ENCODE data around the gene FAM210B.
"Not testable (repeated sequence)": the region's sequence is repeated elsewhere in the genome, so short reads cannot be mapped to it uniquely, and the experiment has no call there.

FAM210B gene

DNA sequence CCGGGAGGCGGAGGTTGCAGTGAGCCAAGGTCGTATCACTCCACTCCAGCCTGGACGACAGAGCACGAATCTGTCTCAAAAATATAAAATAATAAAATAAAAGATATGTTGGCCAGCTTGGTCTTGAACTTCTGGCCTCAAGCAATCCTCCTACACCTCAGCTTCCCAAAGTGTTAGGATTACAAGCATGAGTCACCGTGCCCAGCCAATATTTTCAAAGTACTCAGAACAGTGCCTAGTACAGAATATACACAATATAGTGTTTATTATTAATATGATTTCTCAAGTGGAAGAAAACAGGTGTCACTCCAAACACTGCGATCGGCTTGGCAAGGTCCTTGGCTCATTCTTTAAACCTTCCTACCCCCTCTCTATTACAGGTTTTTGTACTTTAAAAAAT lies 3.1 kb downstream of the FAM210B start:
- DNase-seq: no peak

DNA sequence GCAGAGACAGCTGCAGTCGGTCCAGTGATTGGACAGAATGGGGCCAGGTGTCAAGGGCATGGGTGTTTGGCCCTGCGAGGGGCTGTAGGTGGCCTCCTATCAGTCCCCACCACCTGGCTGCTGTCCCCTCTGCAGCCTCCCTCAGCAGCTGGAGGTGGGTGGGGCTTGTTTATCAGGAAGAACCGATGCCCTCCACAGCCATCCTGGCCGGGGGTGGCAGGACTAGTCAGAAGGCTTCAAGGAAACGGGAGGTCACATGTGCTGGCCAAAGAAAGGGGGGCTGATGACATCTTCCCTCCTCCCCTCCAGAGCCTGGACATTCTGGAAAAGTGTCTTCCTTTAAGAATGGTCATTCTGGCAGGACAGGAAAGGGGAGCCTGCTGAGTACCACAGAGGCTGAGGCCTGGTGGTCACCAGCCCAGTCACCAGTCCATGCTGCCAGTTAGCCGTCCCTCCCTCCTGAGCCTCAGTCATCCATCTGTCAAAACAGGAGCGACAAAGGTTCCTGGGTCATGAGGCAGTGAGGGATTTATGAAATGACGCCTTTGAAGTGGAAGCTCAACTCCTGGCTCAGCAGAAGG lies 4.1 kb downstream of the FAM210B start:
- DNase-seq: peak; percentile 12

DNA sequence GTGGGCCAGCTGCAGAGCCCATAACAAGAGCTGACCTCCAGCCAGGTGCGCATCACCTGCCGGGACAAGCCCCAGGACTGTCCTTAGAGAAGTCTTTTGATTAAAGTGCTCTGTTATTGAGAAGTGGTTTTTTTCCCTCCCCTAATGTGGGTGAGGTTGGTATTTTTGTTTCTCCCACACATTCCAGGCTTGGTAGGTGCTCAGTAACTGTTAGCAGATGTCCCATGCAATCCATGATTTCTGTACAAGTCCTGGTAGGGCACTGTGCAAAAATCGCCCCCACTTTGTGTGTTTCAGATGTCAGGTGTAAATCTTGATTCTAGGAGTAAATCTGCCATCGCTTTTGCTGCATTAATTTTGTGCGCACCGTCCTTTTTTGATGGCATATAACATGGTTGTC lies 4.7 kb downstream of the FAM210B start:
- DNase-seq: no peak

DNA sequence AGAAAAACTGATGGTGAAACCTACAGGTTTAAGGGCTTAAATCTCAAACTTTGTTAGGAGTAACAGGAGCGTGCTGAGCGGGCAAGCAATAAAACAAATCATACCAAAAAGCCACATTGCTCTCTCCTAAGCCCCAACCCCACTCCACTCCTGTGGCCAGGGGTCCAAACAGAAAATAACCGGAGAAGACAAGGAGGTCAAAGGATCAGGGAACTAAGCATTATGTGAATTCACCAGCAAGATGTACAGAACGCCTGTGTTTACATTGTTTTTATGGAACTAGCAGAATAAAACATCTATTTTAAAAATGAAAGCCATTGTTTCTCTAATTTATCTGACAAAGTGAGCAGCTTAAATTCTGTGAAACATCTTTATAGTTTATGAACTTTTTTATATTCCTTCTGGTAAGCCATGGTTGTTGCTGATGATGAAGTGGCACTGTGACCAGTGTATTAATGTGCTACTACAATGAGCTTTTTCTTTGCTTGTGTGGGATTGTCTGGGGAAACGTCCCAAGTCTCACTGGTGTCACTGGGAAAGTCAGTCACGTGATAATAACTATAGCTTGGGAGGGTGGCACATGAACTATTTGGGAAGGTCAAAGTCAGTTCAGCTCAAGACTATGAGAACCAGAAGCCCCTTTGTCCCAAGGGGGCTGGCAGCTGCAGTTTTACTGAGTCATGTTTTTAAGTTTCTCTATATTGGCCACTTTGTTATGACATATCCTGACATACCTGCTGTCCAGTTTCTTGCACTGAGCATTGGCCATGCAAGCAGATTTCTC lies 9.8 kb downstream of the FAM210B start:
- no peak for DNase-seq

DNA sequence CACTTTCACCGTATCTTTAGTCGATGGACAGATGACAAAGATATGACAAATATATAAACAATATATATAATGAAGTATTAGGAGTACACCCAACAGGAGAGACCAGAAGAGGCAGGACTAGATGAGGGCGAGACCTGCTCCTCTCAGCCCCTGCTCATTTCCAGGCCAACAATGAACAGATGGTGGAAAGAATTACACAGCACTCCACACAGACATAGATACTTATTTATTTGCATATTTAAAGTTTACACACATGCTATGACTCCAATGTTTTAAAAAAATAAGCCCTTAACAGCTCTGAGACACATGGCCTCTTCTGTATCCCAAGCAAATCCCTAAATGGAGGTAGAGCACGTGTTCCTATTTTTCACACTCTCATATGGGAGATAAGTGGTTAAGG lies 10.4 kb downstream of the FAM210B start:
- no peak for DNase-seq

DNA sequence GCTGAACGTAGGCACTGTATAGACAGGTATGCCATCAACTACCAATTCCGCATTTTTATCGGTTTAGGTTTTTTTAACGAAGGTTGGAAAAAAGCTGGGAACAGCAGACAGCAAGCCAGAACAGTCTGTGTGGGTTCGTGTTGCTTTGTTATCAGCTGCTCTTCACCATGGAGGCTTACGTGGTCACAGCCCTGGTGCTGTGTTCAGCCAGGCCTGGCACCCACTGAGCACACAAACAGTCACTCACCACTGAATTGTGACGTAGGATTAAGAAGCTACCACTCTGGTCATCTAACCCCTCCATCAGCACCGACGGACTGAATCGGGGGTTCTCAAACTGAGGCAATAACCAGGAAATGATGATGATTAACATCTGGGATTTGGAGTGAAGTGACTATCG lies 13.2 kb downstream of the FAM210B start:
- DNase-seq: no peak

DNA sequence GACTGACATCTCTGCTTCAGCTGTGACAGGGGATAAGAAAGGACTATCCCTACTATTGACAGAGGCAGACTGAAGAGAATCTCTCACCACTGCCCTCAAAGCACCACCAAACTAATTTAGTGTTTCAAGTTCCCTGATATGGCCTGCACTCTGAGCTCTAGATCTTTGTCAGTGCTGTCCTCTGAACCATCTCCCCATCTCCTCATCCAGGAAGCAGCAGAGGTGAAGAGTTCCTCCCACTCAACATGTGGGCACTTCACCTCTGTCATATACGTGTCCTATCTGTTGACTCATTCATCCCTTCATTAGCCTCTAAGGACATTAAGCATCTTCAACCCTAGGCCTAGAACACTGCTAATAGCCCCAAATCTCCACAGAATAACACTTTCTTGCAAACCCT lies 14.1 kb downstream of the FAM210B start:
- no peak for DNase-seq

DNA sequence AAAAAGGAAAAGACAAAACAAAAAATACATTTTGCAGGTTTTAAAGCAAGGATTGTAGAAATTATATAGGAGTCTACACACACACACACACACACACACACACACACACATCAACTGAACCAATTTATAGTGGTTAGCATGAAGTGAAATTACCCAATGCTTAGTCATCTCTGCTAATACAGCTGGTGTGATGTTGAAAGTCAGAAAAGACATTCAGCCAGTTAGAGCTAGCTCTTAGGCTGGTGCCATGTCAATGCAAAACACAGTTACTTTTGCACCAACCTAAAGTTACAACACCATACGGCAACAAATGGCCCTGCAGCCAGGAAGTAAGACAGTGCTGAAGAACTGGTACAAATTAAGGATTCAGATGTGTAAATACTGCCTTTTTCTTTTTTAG lies 15.2 kb downstream of the FAM210B start:
- DNase-seq: peak; percentile 58

DNA sequence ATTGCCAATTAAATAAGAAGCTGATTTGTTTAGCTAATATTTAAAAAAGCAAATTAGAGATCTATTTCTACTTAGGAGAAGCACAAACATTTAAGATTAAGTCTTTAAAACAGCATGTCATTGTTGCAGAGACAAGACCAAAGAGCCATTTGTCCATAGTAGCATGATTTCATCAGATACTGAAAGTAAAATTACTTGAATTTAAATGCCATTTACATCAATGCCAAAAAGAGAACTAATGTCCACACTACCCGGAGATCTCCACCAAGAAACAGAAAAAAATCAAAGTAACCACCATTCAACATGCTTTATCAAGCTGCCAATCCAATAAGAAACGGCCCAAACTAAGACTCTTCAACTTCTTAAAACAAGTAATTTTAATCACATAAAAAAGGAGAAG lies 17.6 kb downstream of the FAM210B start:
- no peak for DNase-seq

DNA sequence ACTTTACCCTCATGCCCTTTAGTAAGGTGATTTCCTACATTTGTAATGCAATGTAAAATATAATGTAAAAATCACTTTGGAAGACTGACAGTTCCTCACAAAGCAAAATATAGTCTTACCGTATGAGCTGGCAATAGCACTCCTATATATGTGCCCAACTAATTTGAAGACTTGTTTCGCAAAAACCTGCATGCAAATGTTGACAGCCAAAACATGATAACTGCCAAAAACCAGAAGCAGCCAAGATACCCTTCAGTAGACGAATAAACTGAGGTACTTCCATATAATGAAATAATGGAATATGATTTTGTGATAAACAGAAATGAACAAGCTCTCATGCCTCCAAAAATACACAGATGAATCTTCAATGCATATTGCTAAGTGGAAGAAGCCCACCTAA lies 19.6 kb downstream of the FAM210B start:
- no peak for DNase-seq

DNA sequence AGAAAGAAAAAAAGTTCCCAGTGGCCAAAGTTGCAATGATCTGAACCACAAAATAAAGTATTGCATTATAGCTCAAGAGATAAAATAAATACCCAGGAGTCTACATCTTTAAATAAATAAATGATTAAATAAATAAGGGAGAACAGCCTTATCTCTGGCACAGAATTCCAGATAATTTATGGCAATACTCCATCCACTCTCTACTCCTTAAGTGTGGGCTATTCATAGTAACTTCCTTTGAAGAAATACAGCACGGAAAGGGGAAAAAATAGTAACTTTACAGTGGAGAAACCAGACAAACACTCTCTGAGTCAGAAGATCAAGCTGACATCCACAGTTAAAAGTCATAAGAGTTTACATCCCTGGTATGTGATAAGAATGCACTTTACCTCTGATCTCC lies 21.6 kb downstream of the FAM210B start:
- DNase-seq: no peak

DNA sequence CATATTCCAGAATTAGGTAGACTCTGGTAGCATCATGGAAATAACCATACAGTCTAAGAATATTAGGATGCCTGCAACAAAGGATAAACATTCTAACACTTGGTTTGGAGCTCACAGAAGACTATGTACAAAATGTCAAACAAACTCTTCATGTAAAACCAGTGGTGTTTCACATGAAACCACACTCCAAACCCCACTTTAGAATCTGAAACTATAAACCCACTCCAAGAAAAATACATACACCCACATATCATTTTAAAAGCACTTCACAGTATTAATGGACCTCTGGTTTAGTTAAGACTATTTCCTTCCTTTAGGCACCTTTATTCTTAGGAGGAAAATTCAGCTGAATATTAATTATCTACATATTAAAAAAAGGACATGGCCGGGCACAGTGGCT lies 22.7 kb downstream of the FAM210B start:
- no peak for DNase-seq

DNA sequence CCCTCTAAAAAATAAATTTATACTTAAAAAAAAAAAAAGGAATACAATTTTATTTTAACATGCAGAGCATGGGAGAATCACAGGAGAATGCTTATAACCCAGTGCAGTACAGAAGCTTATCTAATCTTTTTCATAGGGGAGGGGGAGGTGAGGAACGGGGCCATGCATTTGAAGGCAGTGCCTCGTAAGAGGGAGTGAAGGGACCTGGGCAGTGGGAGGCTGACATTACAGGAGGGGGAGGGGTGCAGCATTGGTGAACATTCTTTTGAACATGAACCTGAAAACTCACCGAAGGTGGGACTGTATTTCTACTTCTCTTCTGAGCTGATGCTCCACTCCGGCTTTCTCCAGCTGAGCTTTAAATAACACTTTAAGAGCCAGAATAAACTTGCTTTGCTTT lies 23.9 kb downstream of the FAM210B start:
- no peak for DNase-seq

DNA sequence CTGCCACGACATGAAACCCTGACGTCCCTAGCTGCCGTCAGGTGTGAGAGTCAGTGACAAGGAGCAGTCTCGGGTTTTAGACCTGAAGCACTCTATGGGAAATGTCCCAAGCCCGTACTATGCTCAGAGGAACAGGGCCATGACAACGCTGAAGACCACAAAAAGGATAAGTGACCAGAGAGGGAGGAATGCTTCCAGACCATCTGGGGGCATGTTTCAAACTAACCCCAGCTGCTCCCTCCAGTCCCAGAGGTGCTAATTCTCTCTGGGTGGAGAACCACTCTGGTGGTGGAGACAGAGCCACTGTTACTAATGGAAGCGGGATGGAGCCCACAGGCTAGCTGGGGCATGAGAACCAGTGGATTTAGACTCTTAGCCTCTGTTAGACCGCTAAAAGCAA lies 24.6 kb downstream of the FAM210B start:
- DNase-seq: no peak

DNA sequence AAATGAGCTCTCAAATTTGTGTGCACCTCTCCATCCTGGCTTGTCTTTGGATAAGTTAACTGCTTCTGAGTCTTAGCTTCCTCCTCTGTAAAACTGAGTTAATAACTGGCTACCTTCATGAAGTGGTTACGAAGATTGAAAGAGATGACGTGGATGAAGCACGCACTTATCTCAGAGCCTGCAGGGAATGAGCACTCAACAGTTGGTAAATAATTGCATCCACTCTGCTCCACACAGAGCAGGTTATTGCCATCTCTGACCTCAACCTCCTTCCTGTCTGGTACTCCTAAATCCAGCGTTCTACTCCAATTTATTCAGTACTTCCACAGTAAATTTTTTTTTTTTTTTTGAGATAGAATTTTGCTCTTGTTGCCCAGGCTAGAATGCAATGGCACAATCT lies 26.4 kb downstream of the FAM210B start:
- no peak for DNase-seq

DNA sequence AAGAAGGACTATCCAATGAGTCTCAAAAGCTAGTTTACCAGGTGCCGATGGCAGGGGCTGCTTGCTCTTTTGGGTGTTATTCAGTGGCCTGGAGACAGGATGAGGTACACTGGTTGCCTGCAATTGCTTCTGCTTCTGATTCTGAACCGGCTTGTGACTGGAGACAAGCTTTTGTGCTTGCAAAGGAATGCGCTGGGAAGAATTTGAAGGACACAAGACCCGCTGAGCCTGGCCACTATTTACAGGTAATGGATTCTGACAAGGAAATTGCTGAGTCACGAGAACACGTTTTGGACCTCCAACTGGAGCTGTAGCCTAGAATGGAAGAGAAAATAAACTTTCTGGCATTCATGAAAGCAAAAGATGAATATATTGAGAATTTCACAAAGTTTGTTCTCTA lies 27.4 kb downstream of the FAM210B start:
- no peak for DNase-seq

DNA sequence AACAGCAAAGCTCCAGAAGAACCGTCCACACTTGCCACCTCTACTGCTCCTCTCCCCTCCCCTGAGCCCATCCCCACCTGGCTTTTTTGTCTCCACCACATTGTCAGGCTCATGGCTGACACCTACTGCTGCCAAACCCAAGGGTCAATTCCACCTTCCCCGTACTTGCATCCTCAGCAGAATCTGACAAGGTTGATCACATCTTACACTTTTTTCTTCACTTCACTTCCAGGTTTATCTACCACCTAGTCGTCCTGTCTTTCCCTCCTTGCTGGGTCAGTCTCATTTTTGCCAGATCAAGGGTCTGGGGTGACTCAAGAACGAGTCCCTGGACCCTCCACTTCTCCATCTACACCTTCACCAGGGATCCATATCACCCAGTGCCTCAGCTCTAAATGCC lies 30.1 kb downstream of the FAM210B start:
- no peak for DNase-seq

DNA sequence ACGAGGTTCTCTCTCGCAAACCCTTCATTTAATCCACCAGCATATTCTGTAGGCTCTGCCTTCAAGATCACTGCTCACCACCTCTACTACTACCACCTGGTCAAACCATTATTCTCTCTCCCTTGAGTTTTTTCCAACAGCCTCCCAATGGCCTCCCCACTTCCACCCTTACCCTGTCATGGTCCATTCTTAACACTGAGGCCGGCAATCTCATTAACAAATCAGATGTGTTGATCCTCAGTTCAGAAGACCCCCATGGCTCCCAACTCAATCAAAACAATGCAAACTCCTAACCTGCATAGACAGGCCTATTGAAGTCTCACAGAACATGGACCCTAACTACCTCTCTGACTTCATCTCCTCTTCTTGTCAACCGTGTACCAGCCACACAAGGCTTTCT lies 31.0 kb downstream of the FAM210B start:
- no peak for DNase-seq

DNA sequence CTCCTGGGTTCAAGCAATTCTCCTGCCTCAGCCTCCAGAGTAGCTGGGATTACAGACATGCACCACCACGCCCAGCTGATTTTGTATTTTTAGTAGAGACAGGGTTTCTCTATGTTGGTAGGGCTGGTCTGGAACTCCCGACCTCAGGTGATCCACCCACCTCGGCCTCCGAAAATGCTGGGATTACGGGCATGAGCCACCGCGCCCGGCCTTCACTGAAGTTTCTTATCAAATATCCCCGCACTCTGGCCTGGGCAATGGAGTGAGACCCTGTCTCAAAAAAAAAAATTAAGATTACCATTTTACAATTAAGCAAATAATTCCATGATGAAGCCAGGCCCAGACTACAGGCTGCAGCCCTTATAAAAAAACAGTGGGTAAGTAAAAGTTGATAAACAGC lies 31.6 kb downstream of the FAM210B start:
- DNase-seq: not testable (repeated sequence)

DNA sequence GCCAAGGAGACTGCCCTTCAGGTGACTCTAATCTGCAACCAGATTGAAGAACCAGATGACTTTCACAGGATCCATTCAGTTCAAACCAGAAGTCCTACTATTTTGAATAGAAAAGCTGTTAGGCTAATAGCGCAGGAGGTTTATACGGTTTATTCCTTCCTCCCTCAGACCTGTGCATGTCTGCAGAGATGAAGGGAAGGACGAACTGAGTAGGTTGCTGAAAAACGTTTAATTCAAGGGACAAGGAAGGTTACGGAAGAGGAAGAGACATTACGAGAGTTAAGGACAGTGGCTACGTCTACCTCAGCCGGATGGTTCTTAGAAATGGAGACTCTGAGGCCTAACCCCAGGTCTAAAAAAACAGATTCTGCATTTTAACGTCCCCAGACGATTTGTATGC lies 32.3 kb downstream of the FAM210B start:
- DNase-seq: no peak

DNA sequence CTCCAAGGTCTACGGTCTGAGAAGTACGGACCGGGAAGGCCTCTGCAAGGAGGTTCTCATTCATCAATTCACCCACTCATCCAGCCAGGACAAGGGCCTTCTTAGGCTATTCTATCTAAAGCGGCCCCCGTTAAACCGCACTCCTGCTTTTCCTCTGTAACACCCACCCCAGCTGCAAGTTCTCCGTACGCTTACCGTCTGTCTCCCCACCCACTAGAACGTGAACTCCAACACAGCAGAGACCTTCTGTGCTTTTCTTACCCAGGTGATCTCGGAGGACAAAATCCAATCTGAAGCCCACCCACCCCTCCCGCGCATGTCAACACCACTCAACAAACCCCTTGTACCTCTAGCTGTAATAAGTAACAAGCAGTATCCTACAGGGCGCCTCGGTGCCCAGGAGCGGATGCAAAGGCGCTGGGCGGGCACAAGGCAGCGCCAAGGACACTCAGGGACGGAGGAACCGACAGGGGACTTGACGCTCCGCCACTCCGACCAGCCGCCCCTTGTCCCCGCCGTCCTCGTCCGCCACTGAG lies 32.9 kb downstream of the FAM210B start:
- DNase-seq: peak; percentile 57

DNA sequence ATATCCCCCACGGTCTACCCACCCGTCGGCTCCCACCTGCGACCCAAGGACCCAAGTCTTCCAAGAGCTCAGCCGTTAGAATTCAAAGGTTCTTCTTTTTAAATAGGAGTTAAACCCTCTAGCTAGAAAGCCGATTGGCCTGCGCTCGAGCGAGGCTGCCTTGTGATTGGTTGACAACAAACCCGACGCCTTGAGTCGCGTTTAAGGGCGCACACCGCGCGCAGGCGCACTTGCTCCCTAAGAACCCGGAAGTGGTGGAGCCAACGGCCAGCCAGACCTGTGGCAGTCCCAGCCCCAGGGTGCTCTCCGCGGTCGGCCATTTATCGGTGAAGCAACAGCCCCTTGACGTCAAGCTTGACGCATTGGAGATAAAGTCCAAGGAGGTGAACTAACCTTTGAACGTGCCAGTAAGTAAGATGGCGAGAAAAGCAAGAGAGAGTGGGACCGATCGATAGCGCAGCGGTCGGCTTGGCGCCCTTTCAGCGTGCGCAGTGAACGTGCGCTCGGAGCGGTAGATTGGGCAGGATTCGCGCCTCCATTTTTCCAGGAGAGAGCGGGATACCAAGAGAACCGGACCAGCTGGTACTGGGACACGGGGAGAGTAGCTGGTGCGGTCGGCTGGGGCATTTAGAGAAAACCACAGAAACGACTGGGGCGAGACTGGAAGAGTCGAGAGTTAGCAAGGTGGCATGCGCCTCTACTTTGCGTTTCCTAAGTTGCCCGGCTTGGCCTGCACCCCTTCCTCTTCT lies 33.5 kb downstream of the FAM210B start, which contains the start of the genes AURKA and CSTF1:
TSS of gene AURKA (minus strand) at position 84 of the 749 bp plus-strand sequence. CDS start 4,018 bp downstream, outside the sequence.
TSS of gene CSTF1 (plus strand) at position 514 of the 749 bp plus-strand sequence. CDS start 2,908 bp downstream, outside the sequence.
- DNase-seq: peak; percentile 99

DNA sequence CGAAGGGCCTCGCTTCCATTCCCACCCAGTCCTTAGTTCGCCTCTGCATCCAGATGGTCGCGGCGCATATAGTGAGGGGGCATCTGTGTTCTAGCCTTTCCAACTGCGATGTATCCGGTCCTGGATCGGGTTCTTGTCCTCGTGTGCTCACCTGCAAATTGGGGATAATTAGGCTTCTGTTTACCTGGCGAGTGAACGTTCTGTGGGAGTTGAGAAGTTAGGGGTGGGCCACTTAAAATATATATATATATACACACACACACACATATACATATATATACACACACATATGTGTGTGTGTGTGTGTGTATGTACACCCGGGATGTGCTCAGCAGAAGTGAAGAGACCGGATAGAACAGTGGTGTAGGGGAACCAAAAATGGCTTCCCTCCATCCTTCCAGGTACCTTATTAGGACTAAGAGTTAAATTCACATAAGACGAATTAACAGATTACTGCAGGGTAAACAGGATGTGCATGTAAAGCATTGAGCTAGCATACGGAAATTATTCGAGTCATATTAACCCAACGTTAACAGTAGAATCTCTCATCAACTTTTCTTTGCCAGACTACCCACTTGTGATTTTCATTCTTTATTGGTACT lies 34.2 kb downstream of the FAM210B start:
- peak; percentile 53 for DNase-seq

Data from DMS53 (cell line).